RWPE1 (cell line): Measurements from ENCODE around the gene SLC25A13.
"Not testable (repeated sequence)": the region's sequence is repeated elsewhere in the genome, so short reads cannot be mapped to it uniquely, and the experiment has no call there.

Experiments
- CTCF ChIA-PET: fragments of 350-600 bp; sonication (Branson Sonifier 250); formaldehyde crosslinking; extraction: SDS; loops from one replicate; lab custom pipeline; 2021; lab: Yijun Ruan, JAX
- POLR2A ChIA-PET: fragments of 400-600 bp; formaldehyde crosslinking; extraction: SDS; loops from one replicate; lab custom pipeline; 2020; ENCODE audit warnings: antibody characterized with exemption; ENCODE audit not compliant: low non-redundant PET; lab: Yijun Ruan, JAX
- DNase-seq: peaks from one replicate; pipeline ENCODE4 v3.0.0; 2012; ENCODE audit warnings: low spot score
- H3K27ac ChIP-seq: fragments of 450-650 bp; 2 replicates; pipeline ENCODE4 v1.5.1; 2017
- CTCF ChIP-seq: fragments of 450-650 bp; conservative IDR thresholded peaks from 2 replicates; pipeline ENCODE4 v1.5.1; 2017; ENCODE audit warnings: low read depth, mild to moderate bottlenecking

SLC25A13 gene

GRCh38 chr7:96297876-96298275 lies 24.0 kb downstream of the SLC25A13 start:
- TF ChIP-seq CTCF, result no peak
- no peak overlapping the region for H3K27ac ChIP-seq
- CTCF ChIA-PET, result interaction anchor here (0.6 kb wide), 1 partner anchor 419 kb away, joined by 7 read pairs; no protein-coding TSS in a partner anchor
- DNase-seq, result no peak
- POLR2A ChIA-PET, result no interaction called here

GRCh38 chr7:96297446-96297845 lies 24.5 kb downstream of the SLC25A13 start:
- CTCF ChIA-PET, result interaction anchor here (1.1 kb wide), 1 partner anchor 171 kb away, joined by 4 read pairs; no protein-coding TSS in a partner anchor
- H3K27ac ChIP-seq, DNase-seq, POLR2A ChIA-PET: not testable (repeated sequence)

GRCh38 chr7:96293911-96294310 lies 28.0 kb downstream of the SLC25A13 start:
- CTCF ChIA-PET, H3K27ac ChIP-seq, DNase-seq, POLR2A ChIA-PET: not testable (repeated sequence)

GRCh38 chr7:96287559-96287958 lies 34.3 kb downstream of the SLC25A13 start:
- ChIA-PET POLR2A (no interaction called here), CTCF (no interaction called here)
- no peak for TF ChIP-seq CTCF
- no peak overlapping the region for H3K27ac ChIP-seq
- no peak for DNase-seq

- no peak for DNase-seq
- ChIA-PET POLR2A (no interaction called here), CTCF (no interaction called here)
These were observed 34.8 kb downstream of the SLC25A13 start for GRCh38 chr7:96287132-96287531.

DNA sequence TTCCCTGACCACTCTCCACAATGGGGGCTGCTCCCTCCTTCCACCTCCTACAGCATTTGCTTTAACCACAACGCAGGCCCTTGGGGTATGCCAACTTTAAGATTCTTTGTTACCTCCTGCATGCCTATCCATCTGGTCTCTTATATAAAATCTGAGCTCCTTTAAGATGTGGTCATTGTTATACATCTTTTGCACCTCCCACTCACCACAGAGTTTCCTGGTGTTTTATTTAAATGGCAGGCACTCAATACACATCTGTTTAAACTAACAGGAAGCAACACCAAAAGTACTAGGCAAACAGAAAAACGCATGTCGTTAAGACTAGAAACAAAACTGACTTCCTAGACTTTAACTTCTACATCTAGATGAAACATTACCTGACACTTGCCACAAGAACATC lies 36.3 kb downstream of the SLC25A13 start:
- TF ChIP-seq CTCF, result no peak
- H3K27ac ChIP-seq, result no peak overlapping the region
- POLR2A ChIA-PET, result no interaction called here
- DNase-seq, result no peak
- CTCF ChIA-PET, result interaction anchor here (0.7 kb wide), 1 partner anchor 44 kb away, joined by 5 read pairs; no protein-coding TSS in a partner anchor

More at GRCh38 chr7:96287132-96287531, 34.8 kb downstream of the SLC25A13 start:
- no peak overlapping the region for H3K27ac ChIP-seq
- no peak for TF ChIP-seq CTCF

DNA sequence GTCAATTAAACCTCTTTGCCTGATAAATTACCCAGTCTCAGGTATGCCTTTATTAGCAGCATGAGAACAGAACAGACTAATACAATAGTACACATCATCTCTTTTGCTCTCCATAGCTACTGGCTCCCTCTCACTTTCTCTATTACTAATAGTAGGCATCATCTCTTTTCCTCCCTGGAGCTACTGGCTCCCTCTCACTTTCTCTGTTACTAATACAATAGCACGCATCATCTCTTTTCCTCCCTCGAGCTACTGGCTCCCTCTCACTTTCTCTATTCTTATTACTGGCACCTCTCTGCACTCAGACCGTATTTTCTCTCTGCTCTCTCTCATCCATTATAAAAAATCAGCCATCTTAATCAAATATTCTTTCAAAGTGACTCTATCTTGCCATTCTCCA lies 37.1 kb downstream of the SLC25A13 start:
- POLR2A ChIA-PET, result no interaction called here
- DNase-seq, result no peak
- no peak for TF ChIP-seq CTCF
- no peak overlapping the region for H3K27ac ChIP-seq
- CTCF ChIA-PET, result no interaction called here

DNA sequence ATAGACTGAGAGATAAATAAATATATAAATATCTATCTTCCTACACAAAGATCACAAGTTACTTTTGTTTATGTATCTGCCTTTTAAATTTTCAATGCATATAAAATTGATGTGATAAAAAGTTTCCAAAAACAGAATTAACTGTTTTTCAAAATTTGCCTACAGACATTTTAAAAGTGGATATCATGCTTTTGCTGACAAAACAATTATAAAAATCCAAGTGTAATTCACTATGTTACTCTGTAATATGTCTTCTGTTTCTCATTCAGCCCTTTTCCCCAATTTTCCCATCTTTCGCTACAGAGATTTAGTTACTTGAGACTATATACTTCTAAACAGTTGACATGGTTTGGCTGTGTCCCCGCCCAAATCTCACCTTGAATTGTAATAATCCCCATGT lies 37.7 kb downstream of the SLC25A13 start:
- TF ChIP-seq CTCF, result no peak
- CTCF ChIA-PET, result no interaction called here
- POLR2A ChIA-PET, result no interaction called here
- no peak for DNase-seq
- no peak overlapping the region for H3K27ac ChIP-seq
